Measurements from ENCODE around the gene KANSL1. TPM values are rescaled to one million over a fixed set of nuclear protein-coding genes. Genes with fewer than 3 reads are reported as not detected.
"Not testable (repeated sequence)": the region's sequence is repeated elsewhere in the genome, so short reads cannot be mapped to it uniquely, and the experiment has no call there.

KANSL1 gene
- total RNA-seq, 1 donor from 2014 or later = 136 TPM

DNA sequence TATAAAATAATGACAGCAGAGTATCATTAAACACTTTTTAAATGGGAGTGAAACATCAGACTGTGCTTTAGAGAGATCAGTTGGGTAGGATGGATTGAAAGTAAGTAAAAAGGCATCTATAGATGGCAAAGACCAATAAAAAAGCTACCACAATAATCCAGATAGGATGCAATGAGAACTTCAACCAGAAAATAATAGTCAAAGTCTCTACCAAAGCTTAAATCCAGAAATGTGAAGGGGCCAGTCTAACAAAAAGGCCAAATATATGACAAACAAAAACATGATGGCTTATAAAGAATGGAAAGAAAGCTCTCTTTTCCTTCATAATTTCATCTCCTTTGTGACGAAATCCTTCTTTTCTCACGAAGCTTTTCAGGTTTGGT is 12.3 kb downstream of the KANSL1 start:
- Mint-ChIP-seq H3K9me3 (no peaks in the 10 kb centered on the region), H3K4me1 (peaks cover 38% of the 10 kb centered on the region), H3K27me3 (ENCODE audit: insufficient read depth, low read depth) (peaks cover 2% of the 10 kb centered on the region), H3K36me3 (peaks cover 17% of the 10 kb centered on the region), H3K27ac (no peak overlapping the region), H3K4me3 (no peak overlapping the region)
- peaks cover 100% of the 10 kb centered on the region for H4K20me1 ChIP-seq (ENCODE audit: low read depth)
- peaks cover 100% of the 10 kb centered on the region for H3K79me2 ChIP-seq (ENCODE audit: low read depth)
- no peak for DNase-seq (ENCODE audit: low spot score)
- H3K4me2 ChIP-seq = no peak overlapping the region
- H3F3A ChIP-seq (ENCODE audit: low read depth) = peaks cover 11% of the 10 kb centered on the region
- no peaks in the 10 kb centered on the region for H3K27me3 ChIP-seq
- no peak overlapping the region for H3K9ac ChIP-seq
- H3K4me1 ChIP-seq = peaks cover 32% of the 10 kb centered on the region
- no peak for TF ChIP-seq EZH2phosphoT487 (IDR thresholded peaks at IDR 0.05)
- TF ChIP-seq, protein P1, sequence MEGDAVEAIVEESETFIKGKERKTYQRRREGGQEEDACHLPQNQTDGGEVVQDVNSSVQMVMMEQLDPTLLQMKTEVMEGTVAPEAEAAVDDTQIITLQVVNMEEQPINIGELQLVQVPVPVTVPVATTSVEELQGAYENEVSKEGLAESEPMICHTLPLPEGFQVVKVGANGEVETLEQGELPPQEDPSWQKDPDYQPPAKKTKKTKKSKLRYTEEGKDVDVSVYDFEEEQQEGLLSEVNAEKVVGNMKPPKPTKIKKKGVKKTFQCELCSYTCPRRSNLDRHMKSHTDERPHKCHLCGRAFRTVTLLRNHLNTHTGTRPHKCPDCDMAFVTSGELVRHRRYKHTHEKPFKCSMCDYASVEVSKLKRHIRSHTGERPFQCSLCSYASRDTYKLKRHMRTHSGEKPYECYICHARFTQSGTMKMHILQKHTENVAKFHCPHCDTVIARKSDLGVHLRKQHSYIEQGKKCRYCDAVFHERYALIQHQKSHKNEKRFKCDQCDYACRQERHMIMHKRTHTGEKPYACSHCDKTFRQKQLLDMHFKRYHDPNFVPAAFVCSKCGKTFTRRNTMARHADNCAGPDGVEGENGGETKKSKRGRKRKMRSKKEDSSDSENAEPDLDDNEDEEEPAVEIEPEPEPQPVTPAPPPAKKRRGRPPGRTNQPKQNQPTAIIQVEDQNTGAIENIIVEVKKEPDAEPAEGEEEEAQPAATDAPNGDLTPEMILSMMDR (IDR thresholded peaks at IDR 0.05) = no peak
- no peak for TF ChIP-seq EZH2 (IDR thresholded peaks at IDR 0.05)
- no peaks in the 10 kb centered on the region for H3K36me3 ChIP-seq
- H3K27ac ChIP-seq = no peak overlapping the region
- H3K9me3 ChIP-seq (ENCODE audit: low read depth) = no peaks in the 10 kb centered on the region
- no peak overlapping the region for H2AFZ ChIP-seq (replicated peaks)
- no peak overlapping the region for H3K4me3 ChIP-seq

DNA sequence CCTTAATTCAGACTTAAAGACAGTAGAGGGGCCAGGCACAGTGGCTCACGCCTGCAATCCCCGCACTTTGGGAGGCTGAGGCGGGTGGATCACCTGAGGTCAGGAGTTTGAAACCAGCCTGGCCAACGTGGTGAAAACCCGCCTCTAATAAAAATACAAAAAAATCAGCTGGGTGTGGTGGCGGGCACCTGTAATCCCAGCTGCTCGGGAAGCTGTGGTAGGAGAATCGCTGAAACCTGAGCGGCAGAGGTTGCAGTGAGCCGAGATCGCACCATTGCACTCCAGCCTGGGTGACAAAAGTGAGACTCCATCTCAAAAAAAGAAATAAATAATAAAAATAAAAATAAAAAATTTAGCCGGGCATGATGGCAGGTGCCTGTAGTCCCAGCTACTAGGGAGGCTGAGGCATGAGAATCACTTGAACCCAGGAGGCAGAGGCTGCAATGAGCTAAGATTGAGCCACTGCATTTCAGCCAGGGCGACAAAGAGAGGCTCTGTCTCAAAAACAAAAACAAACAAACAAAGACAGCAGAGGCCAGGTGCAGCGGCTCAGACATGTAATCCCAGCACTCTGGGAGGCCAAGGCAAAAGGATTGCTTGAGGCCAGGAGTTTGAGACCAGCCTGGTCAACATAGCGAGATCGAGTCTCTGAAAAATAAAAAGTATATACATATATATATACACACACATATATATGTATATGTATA is 12.9 kb downstream of the KANSL1 start:
- H3K9me3 ChIP-seq (ENCODE audit: low read depth); H3K27ac ChIP-seq; H3K4me2 ChIP-seq; H3K4me3 ChIP-seq; H3K36me3 ChIP-seq; H3K27me3 Mint-ChIP-seq (ENCODE audit: insufficient read depth, low read depth); H3K27ac Mint-ChIP-seq; H3K4me3 Mint-ChIP-seq; H3K9ac ChIP-seq; H3K9me3 Mint-ChIP-seq; H2AFZ ChIP-seq (replicated peaks); H3K27me3 ChIP-seq: not testable (repeated sequence)
- peak; percentile 50 for DNase-seq (ENCODE audit: low spot score)
- Histone ChIP-seq H3K4me1 (peaks cover 32% of the 10 kb centered on the region), H4K20me1 (ENCODE audit: low read depth) (peaks cover 100% of the 10 kb centered on the region), H3K79me2 (ENCODE audit: low read depth) (peaks cover 100% of the 10 kb centered on the region), H3F3A (ENCODE audit: low read depth) (peaks cover 11% of the 10 kb centered on the region)
- Mint-ChIP-seq H3K36me3 (peaks cover 17% of the 10 kb centered on the region), H3K4me1 (peaks cover 36% of the 10 kb centered on the region)

DNA sequence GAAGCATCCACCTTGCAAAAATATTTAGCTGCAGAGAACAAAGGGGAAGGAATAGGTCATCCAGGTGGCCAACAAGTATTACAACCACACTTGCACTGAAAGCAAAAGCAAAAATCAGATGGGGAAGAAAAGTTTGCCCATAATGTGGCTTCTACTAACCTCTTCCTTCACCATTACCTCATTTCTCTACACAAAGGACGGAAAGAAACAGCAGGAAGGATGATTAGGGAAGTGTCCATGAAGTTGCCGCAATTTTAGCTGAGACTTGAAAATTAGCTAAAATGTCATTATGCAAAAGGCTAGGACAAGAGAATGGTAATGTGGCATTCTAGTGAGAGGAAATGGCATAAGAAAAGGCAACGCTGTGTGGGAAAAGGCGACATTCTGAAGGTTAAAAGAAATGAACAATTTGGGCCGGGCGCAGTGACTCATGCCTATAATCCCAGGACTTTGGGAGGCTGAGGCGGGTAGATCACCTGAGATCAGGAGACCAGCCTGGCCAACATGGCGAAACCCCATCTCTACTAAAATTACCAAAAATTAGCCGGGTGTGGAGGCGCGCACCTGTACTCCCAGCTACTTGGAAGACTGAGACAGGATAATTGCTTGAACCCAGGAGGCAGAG is 13.7 kb downstream of the KANSL1 start:
- peaks cover 10% of the 10 kb centered on the region for H3F3A ChIP-seq (ENCODE audit: low read depth)
- no peak overlapping the region for H2AFZ ChIP-seq (replicated peaks)
- H3K36me3 ChIP-seq = no peaks in the 10 kb centered on the region
- Mint-ChIP-seq H3K36me3 (peaks cover 17% of the 10 kb centered on the region), H3K27ac (no peak overlapping the region), H3K4me1 (peaks cover 31% of the 10 kb centered on the region), H3K27me3 (ENCODE audit: insufficient read depth, low read depth) (peaks cover 2% of the 10 kb centered on the region), H3K9me3 (no peaks in the 10 kb centered on the region), H3K4me3 (no peak overlapping the region)
- DNase-seq (ENCODE audit: low spot score) = no peak
- H3K79me2 ChIP-seq (ENCODE audit: low read depth) = peaks cover 100% of the 10 kb centered on the region
- H3K9me3 ChIP-seq (ENCODE audit: low read depth) = no peaks in the 10 kb centered on the region
- no peak overlapping the region for H3K4me3 ChIP-seq
- H3K4me1 ChIP-seq = peaks cover 27% of the 10 kb centered on the region
- no peak overlapping the region for H3K9ac ChIP-seq
- H3K27ac ChIP-seq = no peak overlapping the region
- no peak overlapping the region for H3K4me2 ChIP-seq
- TF ChIP-seq, protein P1 (IDR thresholded peaks at IDR 0.05) = no peak
- no peak for TF ChIP-seq EZH2phosphoT487 (IDR thresholded peaks at IDR 0.05)
- TF ChIP-seq EZH2 (IDR thresholded peaks at IDR 0.05) = no peak
- peaks cover 100% of the 10 kb centered on the region for H4K20me1 ChIP-seq (ENCODE audit: low read depth)
- H3K27me3 ChIP-seq = no peaks in the 10 kb centered on the region
